Measurements from ENCODE around the gene PCDHGA8. TPM values are rescaled to one million over a fixed set of nuclear protein-coding genes. Genes with fewer than 3 reads are reported as not detected.
A peak's percentile ranks its signal among the peaks of the same experiment; 100 is the strongest.

The PCDHGA8 gene
- total RNA-seq, 1 experiment from 2014 or later, result not detected

DNA sequence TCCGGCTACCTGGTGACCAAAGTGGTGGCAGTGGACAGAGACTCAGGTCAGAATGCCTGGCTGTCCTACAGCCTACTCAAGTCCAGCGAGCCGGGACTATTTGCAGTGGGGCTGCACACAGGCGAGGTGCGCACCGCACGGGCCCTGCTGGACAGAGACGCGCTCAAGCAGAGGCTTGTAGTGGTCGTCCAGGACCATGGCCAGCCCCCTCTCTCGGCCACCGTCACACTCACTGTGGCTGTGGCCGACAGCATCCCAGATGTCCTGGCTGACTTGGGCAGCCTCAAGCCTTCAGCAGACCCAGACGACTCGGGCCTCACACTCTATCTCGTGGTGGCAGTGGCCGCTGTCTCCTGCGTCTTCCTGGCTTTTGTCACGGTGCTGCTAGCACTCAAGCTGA, 35.5 kb upstream of the PCDHGA8 start (continued):
- TF ChIP-seq CTCF (IDR thresholded peaks at IDR 0.05 in 2 of 3, conservative IDR thresholded peaks at IDR 0.05 in 1 of 3; ENCODE audit: borderline replicate concordance in 1 of 3, insufficient read depth in 1 of 3, low read depth in 2 of 3, low read length in 2 of 3) (no peak), ELF1 (IDR thresholded peaks at IDR 0.05; ENCODE audit: borderline replicate concordance, low read depth) (no peak), FOSL1 (IDR thresholded peaks at IDR 0.05; ENCODE audit: low read depth) (no peak), ATF3 (IDR thresholded peaks at IDR 0.05) (no peak), TCF7L2 (IDR thresholded peaks at IDR 0.05; ENCODE audit: borderline replicate concordance, extremely low read depth, insufficient read depth, insufficient read length) (no peak)

DNA sequence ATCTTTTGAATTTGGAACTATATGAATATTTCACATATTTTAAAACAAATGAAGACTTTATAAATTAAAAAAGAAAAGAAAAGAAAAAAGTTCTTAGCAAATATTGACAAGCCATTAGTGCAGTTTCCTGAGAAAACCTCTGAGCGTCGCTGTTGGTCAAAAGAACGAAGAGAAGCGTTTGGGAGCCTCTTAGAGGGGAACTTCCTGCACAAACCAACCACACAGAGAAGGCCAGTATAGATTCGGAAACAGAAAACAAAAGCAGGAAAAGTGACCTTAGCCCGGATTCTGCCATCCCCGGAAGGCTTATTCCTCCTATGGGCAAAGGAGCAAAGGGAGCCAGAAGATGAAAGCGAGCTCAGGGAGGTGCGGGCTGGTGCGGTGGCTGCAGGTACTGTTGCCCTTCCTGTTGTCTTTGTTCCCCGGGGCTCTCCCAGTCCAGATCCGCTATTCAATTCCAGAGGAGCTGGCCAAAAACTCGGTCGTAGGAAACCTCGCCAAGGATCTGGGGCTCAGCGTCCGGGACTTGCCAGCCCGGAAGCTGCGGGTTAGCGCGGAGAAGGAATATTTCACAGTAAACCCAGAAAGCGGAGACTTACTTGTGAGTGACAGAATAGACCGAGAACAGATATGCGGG, 32.5 kb upstream of the PCDHGA8 start, which contains the start of gene PCDHGB2:
Gene PCDHGB2 (plus strand): TSS at position 205 of the 637 bp plus-strand sequence. CDS start 142 bp downstream, at position 347.
- ChIA-PET RAD21 (ENCODE audit: low non-redundant PET in 1 of 2, low total read pairs in 2 of 2, uncharacterized antibody in 2 of 2, unreplicated experiment in 2 of 2) (no interaction called here), CTCF (interaction anchor here (0.8 to 1.1 kb wide), 2 partner anchors 53 to 204 kb away, joined by 3 to 6 read pairs; partner anchors contain the start of gene PCDHGA10), POLR2A (no interaction called here)
- no peak within 1 kb of the TSS for H3K27ac ChIP-seq (ENCODE audit: low read depth, low read length)
- ATAC-seq (peak; percentile 55), DNase-seq (ENCODE audit: low read depth, low spot score) (peak; percentile 40)
- H3K9me3 ChIP-seq (ENCODE audit: control insufficient read depth in 1 of 2, insufficient read depth in 1 of 2, low read depth in 1 of 2, low read length in 2 of 2), result peaks cover 3 to 5% of the 10 kb centered on the region in 2 experiments; a peak in 2 of 4 replicates
- no peaks in the 10 kb centered on the region for H3K27me3 ChIP-seq (ENCODE audit: insufficient read depth, low read length)
- no peak within 1 kb of the TSS for H3K4me2 ChIP-seq (ENCODE audit: low read length)
- H3K79me2 ChIP-seq (ENCODE audit: insufficient read depth, low read length), result no peaks in the 10 kb centered on the region
- no peak within 1 kb of the TSS for H2AFZ ChIP-seq (ENCODE audit: low read depth, low read length, poor library complexity, severe bottlenecking)
- no TSS peak for BruUV-seq (replicated peaks)
- H3K9me2 ChIP-seq (ENCODE audit: insufficient read depth), result no peaks in the 10 kb centered on the region
- H3K4me1 ChIP-seq (ENCODE audit: control insufficient read depth in 1 of 2, insufficient read depth in 2 of 2, low read length in 2 of 2), result no peaks in the 10 kb centered on the region
- H3K4me3 ChIP-seq (replicated peaks in 1 of 2; ENCODE audit: low read depth in 1 of 2, low read length in 2 of 2), result no peak within 1 kb of the TSS
- TF ChIP-seq EZH2 (IDR thresholded peaks at IDR 0.05) (no peak), ZFX (IDR thresholded peaks at IDR 0.05) (no peak), CTCF (IDR thresholded peaks at IDR 0.05 in 2 of 3, conservative IDR thresholded peaks at IDR 0.05 in 1 of 3; ENCODE audit: borderline replicate concordance in 1 of 3, insufficient read depth in 1 of 3, low read depth in 2 of 3, low read length in 2 of 3) (peak; percentile 41 to 67 (median 48); a peak in 5 of 6 replicates), RAD21 (IDR thresholded peaks at IDR 0.05; ENCODE audit: low read depth) (peak; percentile 72)
- no peaks in the 10 kb centered on the region for H4K20me1 ChIP-seq (ENCODE audit: insufficient read depth)
- intact Hi-C loops (cut with micrococcal nuclease), result loop anchor here (1.0 kb wide), 1 partner anchor 204 kb away; no protein-coding TSS in a partner anchor
- H3K36me3 ChIP-seq (ENCODE audit: control insufficient read depth in 1 of 2, insufficient read depth in 2 of 2, low read length in 2 of 2), result no peaks in the 10 kb centered on the region
- H3K9ac ChIP-seq (ENCODE audit: low read length), result no peak within 1 kb of the TSS

Data from HCT116 (cell line).